Measurements from ENCODE around the gene ATP6V0D1.

Gene ATP6V0D1

GRCh38 chr16:67451061-67451703 lies 29.8 kb downstream of the ATP6V0D1 start:
- peaks cover 30% of the 10 kb centered on the region for H3K36me3 ChIP-seq (ENCODE audit: insufficient read depth, low read length)
- H3K27me3 ChIP-seq (ENCODE audit: insufficient read depth, low read length): no peaks in the 10 kb centered on the region
- H3K4me1 ChIP-seq (ENCODE audit: insufficient read depth, low read length): peaks cover 11% of the 10 kb centered on the region
- H3K4me3 ChIP-seq (ENCODE audit: low read length): no peak overlapping the region
- H2AFZ ChIP-seq (ENCODE audit: low read depth, low read length): no peak overlapping the region
- H3K9me3 ChIP-seq (ENCODE audit: low read length): no peaks in the 10 kb centered on the region

- Histone ChIP-seq H2AFZ (ENCODE audit: low read depth, low read length) (no peak overlapping the region), H3K9me3 (ENCODE audit: low read length) (no peaks in the 10 kb centered on the region), H3K36me3 (ENCODE audit: insufficient read depth, low read length) (peaks cover 30% of the 10 kb centered on the region), H3K4me3 (ENCODE audit: low read length) (no peak overlapping the region), H3K4me1 (ENCODE audit: insufficient read depth, low read length) (peaks cover 11% of the 10 kb centered on the region), H3K27me3 (ENCODE audit: insufficient read depth, low read length) (no peaks in the 10 kb centered on the region)
Observed at GRCh38 chr16:67449739-67450138, 31.2 kb downstream of the ATP6V0D1 start.

GRCh38 chr16:67449336-67449735 lies 31.6 kb downstream of the ATP6V0D1 start:
- peaks cover 7% of the 10 kb centered on the region for H3K4me1 ChIP-seq (ENCODE audit: insufficient read depth, low read length)
- no peak overlapping the region for H3K4me3 ChIP-seq (ENCODE audit: low read length)
- no peaks in the 10 kb centered on the region for H3K27me3 ChIP-seq (ENCODE audit: insufficient read depth, low read length)
- H2AFZ ChIP-seq (ENCODE audit: low read depth, low read length): no peak overlapping the region
- H3K9me3 ChIP-seq (ENCODE audit: low read length): no peaks in the 10 kb centered on the region
- H3K36me3 ChIP-seq (ENCODE audit: insufficient read depth, low read length): peaks cover 34% of the 10 kb centered on the region

- Histone ChIP-seq H3K4me3 (ENCODE audit: low read length) (no peak overlapping the region), H3K4me1 (ENCODE audit: insufficient read depth, low read length) (no peaks in the 10 kb centered on the region), H3K27me3 (ENCODE audit: insufficient read depth, low read length) (no peaks in the 10 kb centered on the region), H3K36me3 (ENCODE audit: insufficient read depth, low read length) (peaks cover 35% of the 10 kb centered on the region), H3K9me3 (ENCODE audit: low read length) (no peaks in the 10 kb centered on the region), H2AFZ (ENCODE audit: low read depth, low read length) (no peak overlapping the region)
Observed at GRCh38 chr16:67448580-67448979, 32.4 kb downstream of the ATP6V0D1 start.

- Histone ChIP-seq H3K4me3 (ENCODE audit: low read length) (no peak overlapping the region), H2AFZ (ENCODE audit: low read depth, low read length) (no peak overlapping the region), H3K4me1 (ENCODE audit: insufficient read depth, low read length) (no peaks in the 10 kb centered on the region), H3K9me3 (ENCODE audit: low read length) (no peaks in the 10 kb centered on the region), H3K36me3 (ENCODE audit: insufficient read depth, low read length) (peaks cover 34% of the 10 kb centered on the region), H3K27me3 (ENCODE audit: insufficient read depth, low read length) (no peaks in the 10 kb centered on the region)
Observed at GRCh38 chr16:67447508-67448076, 33.4 kb downstream of the ATP6V0D1 start.

GRCh38 chr16:67446968-67447507 lies 33.9 kb downstream of the ATP6V0D1 start:
- Histone ChIP-seq H3K4me3 (ENCODE audit: low read length) (no peak overlapping the region), H3K9me3 (ENCODE audit: low read length) (no peaks in the 10 kb centered on the region), H3K27me3 (ENCODE audit: insufficient read depth, low read length) (no peaks in the 10 kb centered on the region), H3K36me3 (ENCODE audit: insufficient read depth, low read length) (peaks cover 36% of the 10 kb centered on the region), H2AFZ (ENCODE audit: low read depth, low read length) (no peak overlapping the region), H3K4me1 (ENCODE audit: insufficient read depth, low read length) (no peaks in the 10 kb centered on the region)

- Histone ChIP-seq H3K27me3 (ENCODE audit: insufficient read depth, low read length) (no peaks in the 10 kb centered on the region), H3K36me3 (ENCODE audit: insufficient read depth, low read length) (peaks cover 32% of the 10 kb centered on the region), H3K9me3 (ENCODE audit: low read length) (no peaks in the 10 kb centered on the region), H3K4me3 (ENCODE audit: low read length) (no peak overlapping the region), H3K4me1 (ENCODE audit: insufficient read depth, low read length) (no peaks in the 10 kb centered on the region), H2AFZ (ENCODE audit: low read depth, low read length) (no peak overlapping the region)
Observed at GRCh38 chr16:67445913-67446907, 34.7 kb downstream of the ATP6V0D1 start.

- Histone ChIP-seq H3K36me3 (ENCODE audit: insufficient read depth, low read length) (peaks cover 30% of the 10 kb centered on the region), H3K4me3 (ENCODE audit: low read length) (no peak overlapping the region), H3K9me3 (ENCODE audit: low read length) (no peaks in the 10 kb centered on the region), H2AFZ (ENCODE audit: low read depth, low read length) (no peak overlapping the region), H3K4me1 (ENCODE audit: insufficient read depth, low read length) (no peaks in the 10 kb centered on the region), H3K27me3 (ENCODE audit: insufficient read depth, low read length) (no peaks in the 10 kb centered on the region)
Observed at GRCh38 chr16:67445441-67445912, 35.5 kb downstream of the ATP6V0D1 start.

- H3K4me3 ChIP-seq (ENCODE audit: low read length): no peak overlapping the region
- peaks cover 31% of the 10 kb centered on the region for H3K36me3 ChIP-seq (ENCODE audit: insufficient read depth, low read length)
- H3K27me3 ChIP-seq (ENCODE audit: insufficient read depth, low read length): no peaks in the 10 kb centered on the region
- H3K9me3 ChIP-seq (ENCODE audit: low read length): no peaks in the 10 kb centered on the region
- H2AFZ ChIP-seq (ENCODE audit: low read depth, low read length): no peak overlapping the region
- no peaks in the 10 kb centered on the region for H3K4me1 ChIP-seq (ENCODE audit: insufficient read depth, low read length)
Observed at GRCh38 chr16:67445126-67445426, 35.9 kb downstream of the ATP6V0D1 start.

GRCh38 chr16:67444259-67445125 lies 36.5 kb downstream of the ATP6V0D1 start:
- Histone ChIP-seq H3K4me1 (ENCODE audit: insufficient read depth, low read length) (no peaks in the 10 kb centered on the region), H3K9me3 (ENCODE audit: low read length) (no peaks in the 10 kb centered on the region), H3K36me3 (ENCODE audit: insufficient read depth, low read length) (peaks cover 27% of the 10 kb centered on the region), H2AFZ (ENCODE audit: low read depth, low read length) (no peak overlapping the region), H3K27me3 (ENCODE audit: insufficient read depth, low read length) (no peaks in the 10 kb centered on the region), H3K4me3 (ENCODE audit: low read length) (no peak overlapping the region)

GRCh38 chr16:67443265-67443664 lies 37.7 kb downstream of the ATP6V0D1 start:
- Histone ChIP-seq H3K9me3 (ENCODE audit: low read length) (no peaks in the 10 kb centered on the region), H3K4me1 (ENCODE audit: insufficient read depth, low read length) (no peaks in the 10 kb centered on the region), H2AFZ (ENCODE audit: low read depth, low read length) (no peak overlapping the region), H3K36me3 (ENCODE audit: insufficient read depth, low read length) (peaks cover 31% of the 10 kb centered on the region), H3K27me3 (ENCODE audit: insufficient read depth, low read length) (no peaks in the 10 kb centered on the region), H3K4me3 (ENCODE audit: low read length) (no peak overlapping the region)

GRCh38 chr16:67442581-67443255 lies 38.2 kb downstream of the ATP6V0D1 start:
- H3K4me1 ChIP-seq (ENCODE audit: insufficient read depth, low read length): no peaks in the 10 kb centered on the region
- no peak overlapping the region for H2AFZ ChIP-seq (ENCODE audit: low read depth, low read length)
- no peaks in the 10 kb centered on the region for H3K27me3 ChIP-seq (ENCODE audit: insufficient read depth, low read length)
- H3K4me3 ChIP-seq (ENCODE audit: low read length): no peak overlapping the region
- no peaks in the 10 kb centered on the region for H3K9me3 ChIP-seq (ENCODE audit: low read length)
- peaks cover 35% of the 10 kb centered on the region for H3K36me3 ChIP-seq (ENCODE audit: insufficient read depth, low read length)
